ENCODE measurements around the gene SULT1B1. TPM values are rescaled to one million over a fixed set of nuclear protein-coding genes. Genes with fewer than 3 reads are reported as not detected.

Gene SULT1B1
- total and polyA plus RNA-seq, 5 donors from 2014 or later = 3.9 to 12.4 (median 5.1) TPM

DNA sequence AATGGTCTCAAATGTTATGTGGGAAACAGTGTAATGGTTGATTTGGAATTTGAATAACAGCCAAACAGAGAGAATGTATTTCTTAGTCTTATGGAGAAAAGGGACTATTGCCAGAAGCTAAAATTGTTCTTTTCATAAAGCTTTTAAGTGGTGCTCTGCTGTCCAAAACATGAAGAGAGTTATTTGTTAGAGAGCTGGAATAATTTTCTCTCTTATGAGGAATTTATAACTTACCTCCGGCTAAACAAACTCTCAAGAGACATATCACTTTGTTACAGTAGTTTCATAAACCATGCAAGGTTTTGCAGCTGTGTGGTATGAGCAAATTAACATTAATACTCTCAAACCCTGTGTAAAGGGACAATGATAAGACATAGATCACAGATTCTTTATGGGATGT lies 28.6 kb downstream of the SULT1B1 start:
- no peak for ATAC-seq (ENCODE audit: low read depth in 2 of 2)
- peaks cover 0 to 13% (median 3%) of the 10 kb centered on the region in 4 donors for H3K4me1 Mint-ChIP-seq
- H3K27me3 Mint-ChIP-seq = no peaks in the 10 kb centered on the region
- DNase-seq = no peak
- no peak overlapping the region for H3K4me3 Mint-ChIP-seq
- H3K27me3 ChIP-seq (ENCODE audit: control insufficient read depth, insufficient read depth, low read length) = no peaks in the 10 kb centered on the region
- H3K27ac ChIP-seq (ENCODE audit: insufficient read depth, low read length, poor library complexity, severe bottlenecking) = no peak overlapping the region
- peaks cover 0 to 1% (median 0%) of the 10 kb centered on the region in 7 donors for H3K9me3 Mint-ChIP-seq
- H3K4me1 ChIP-seq (ENCODE audit: control insufficient read depth, insufficient read depth, low read length, poor library complexity, severe bottlenecking) = no peaks in the 10 kb centered on the region
- no peak overlapping the region for H3K4me3 ChIP-seq (ENCODE audit: low read depth, low read length)
- no peaks in the 10 kb centered on the region for H3K9me3 ChIP-seq (ENCODE audit: control insufficient read depth in 2 of 2, low read length in 2 of 2)
- peaks cover 4% of the 10 kb centered on the region for H3K36me3 ChIP-seq (ENCODE audit: control insufficient read depth, insufficient read depth, low read length)
- H3K27ac Mint-ChIP-seq = no peak overlapping the region
- peaks cover 18% of the 10 kb centered on the region for H3K36me3 Mint-ChIP-seq

DNA sequence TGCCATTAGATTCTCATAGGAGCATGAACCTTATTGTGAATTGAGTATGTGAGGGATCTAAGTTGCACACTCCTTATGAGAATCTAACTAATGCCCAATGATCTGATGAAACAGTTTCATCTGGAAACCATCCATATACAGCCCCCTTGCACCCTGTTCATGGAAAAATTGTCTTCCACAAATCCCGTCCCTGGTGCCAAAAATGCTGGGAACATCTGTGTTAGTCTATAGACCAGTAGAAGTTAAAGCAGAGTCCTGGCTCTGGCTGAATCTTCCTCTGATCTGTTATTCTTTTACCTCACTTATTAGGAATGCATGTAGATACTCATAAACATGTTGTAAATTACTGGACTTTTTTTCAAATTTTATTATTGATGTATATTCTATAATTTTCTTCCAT lies 29.2 kb downstream of the SULT1B1 start:
- Mint-ChIP-seq H3K4me1 (peaks cover 0 to 11% (median 4%) of the 10 kb centered on the region in 4 donors), H3K9me3 (peaks cover 0 to 1% (median 0%) of the 10 kb centered on the region in 7 donors), H3K36me3 (peaks cover 22% of the 10 kb centered on the region), H3K27me3 (no peaks in the 10 kb centered on the region), H3K27ac (no peak overlapping the region), H3K4me3 (no peak overlapping the region)
- ATAC-seq (ENCODE audit: low read depth in 2 of 2) (no peak), DNase-seq (no peak)
- H3K4me1 ChIP-seq (ENCODE audit: control insufficient read depth, insufficient read depth, low read length, poor library complexity, severe bottlenecking) = no peaks in the 10 kb centered on the region
- no peaks in the 10 kb centered on the region for H3K27me3 ChIP-seq (ENCODE audit: control insufficient read depth, insufficient read depth, low read length)
- no peaks in the 10 kb centered on the region for H3K9me3 ChIP-seq (ENCODE audit: control insufficient read depth in 2 of 2, low read length in 2 of 2)
- peaks cover 4% of the 10 kb centered on the region for H3K36me3 ChIP-seq (ENCODE audit: control insufficient read depth, insufficient read depth, low read length)
- H3K27ac ChIP-seq (ENCODE audit: insufficient read depth, low read length, poor library complexity, severe bottlenecking) = no peak overlapping the region
- no peak overlapping the region for H3K4me3 ChIP-seq (ENCODE audit: low read depth, low read length)

DNA sequence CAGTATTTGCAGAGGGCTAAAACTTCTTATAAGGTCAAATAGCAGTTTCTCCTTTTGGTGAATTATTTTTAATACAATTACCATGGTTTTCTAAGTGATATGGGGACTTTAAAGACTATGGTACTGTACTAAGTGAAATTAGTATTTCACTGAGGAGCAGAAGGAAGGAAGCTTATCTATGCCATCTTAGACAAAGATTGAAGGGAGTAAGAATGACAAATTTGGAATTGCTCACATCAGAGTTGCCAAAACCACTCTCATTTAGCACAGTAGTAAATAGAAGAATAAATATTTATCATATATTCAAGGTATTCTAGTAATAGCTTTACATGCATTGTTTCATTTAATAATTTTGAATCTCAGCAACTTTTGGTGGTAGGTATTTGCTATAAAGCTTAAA lies 30.4 kb downstream of the SULT1B1 start:
- H3K9me3 ChIP-seq (ENCODE audit: control insufficient read depth in 2 of 2, low read length in 2 of 2) = no peaks in the 10 kb centered on the region
- no peaks in the 10 kb centered on the region for H3K4me1 ChIP-seq (ENCODE audit: control insufficient read depth, insufficient read depth, low read length, poor library complexity, severe bottlenecking)
- H3K27me3 ChIP-seq (ENCODE audit: control insufficient read depth, insufficient read depth, low read length) = no peaks in the 10 kb centered on the region
- Mint-ChIP-seq H3K27me3 (no peaks in the 10 kb centered on the region), H3K4me1 (peaks cover 0 to 5% (median 3%) of the 10 kb centered on the region in 4 donors), H3K36me3 (peaks cover 25% of the 10 kb centered on the region), H3K9me3 (peaks cover 0 to 1% (median 0%) of the 10 kb centered on the region in 7 donors), H3K27ac (no peak overlapping the region), H3K4me3 (no peak overlapping the region)
- DNase-seq = no peak
- ATAC-seq (ENCODE audit: low read depth in 2 of 2) = no peak
- H3K4me3 ChIP-seq (ENCODE audit: low read depth, low read length) = no peak overlapping the region
- no peak overlapping the region for H3K27ac ChIP-seq (ENCODE audit: insufficient read depth, low read length, poor library complexity, severe bottlenecking)
- H3K36me3 ChIP-seq (ENCODE audit: control insufficient read depth, insufficient read depth, low read length) = peaks cover 4% of the 10 kb centered on the region

DNA sequence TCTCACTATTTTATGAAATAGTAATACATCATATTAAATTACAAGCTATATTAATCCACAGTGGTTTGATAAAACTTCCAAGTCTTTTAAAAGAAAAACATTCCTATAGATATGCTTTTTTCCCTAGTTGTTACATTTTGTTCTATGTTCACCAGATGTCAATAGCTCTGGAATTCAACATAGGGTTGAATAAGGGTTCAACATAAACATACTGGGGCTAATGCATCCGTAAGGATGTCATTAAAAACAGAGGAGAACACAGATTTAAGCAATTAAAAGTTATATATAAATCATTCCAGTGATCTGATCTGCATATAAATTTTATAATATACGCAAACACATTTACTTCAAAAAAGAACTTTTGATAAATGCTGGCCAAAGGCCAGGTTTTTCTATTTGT lies 32.5 kb downstream of the SULT1B1 start:
- H3K36me3 ChIP-seq (ENCODE audit: control insufficient read depth, insufficient read depth, low read length) = peaks cover 4% of the 10 kb centered on the region
- H3K36me3 Mint-ChIP-seq = peaks cover 29% of the 10 kb centered on the region
- ATAC-seq (ENCODE audit: low read depth in 2 of 2) = no peak
- H3K9me3 ChIP-seq (ENCODE audit: control insufficient read depth in 2 of 2, low read length in 2 of 2) = no peaks in the 10 kb centered on the region
- peaks cover 0 to 5% (median 3%) of the 10 kb centered on the region in 4 donors for H3K4me1 Mint-ChIP-seq
- no peak overlapping the region for H3K4me3 Mint-ChIP-seq
- H3K27me3 Mint-ChIP-seq = no peaks in the 10 kb centered on the region
- DNase-seq = no peak
- no peak overlapping the region for H3K27ac Mint-ChIP-seq
- H3K9me3 Mint-ChIP-seq = peaks cover 0 to 1% (median 0%) of the 10 kb centered on the region in 7 donors
- no peak overlapping the region for H3K27ac ChIP-seq (ENCODE audit: insufficient read depth, low read length, poor library complexity, severe bottlenecking)
- H3K4me1 ChIP-seq (ENCODE audit: control insufficient read depth, insufficient read depth, low read length, poor library complexity, severe bottlenecking) = no peaks in the 10 kb centered on the region
- no peak overlapping the region for H3K4me3 ChIP-seq (ENCODE audit: low read depth, low read length)
- no peaks in the 10 kb centered on the region for H3K27me3 ChIP-seq (ENCODE audit: control insufficient read depth, insufficient read depth, low read length)

DNA sequence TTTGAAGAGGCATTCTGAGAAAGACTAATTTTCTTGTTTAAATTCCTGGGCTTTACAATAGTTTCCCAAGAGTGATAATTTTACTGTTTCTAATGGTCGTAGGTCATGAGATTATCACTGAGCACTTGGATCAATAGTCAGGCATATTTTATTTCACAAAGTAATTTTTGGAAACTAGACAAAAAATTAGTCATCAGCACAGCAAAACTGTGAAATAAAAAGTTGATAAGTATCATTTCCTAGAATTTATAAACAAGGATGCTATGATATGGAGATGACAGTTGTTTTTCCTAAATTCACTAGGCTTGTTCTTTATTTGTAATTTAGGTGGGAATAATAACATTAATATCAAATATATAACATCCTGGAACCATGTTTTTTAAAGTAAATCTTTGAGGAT lies 33.0 kb downstream of the SULT1B1 start:
- Histone ChIP-seq H3K27ac (ENCODE audit: insufficient read depth, low read length, poor library complexity, severe bottlenecking) (no peak overlapping the region), H3K4me1 (ENCODE audit: control insufficient read depth, insufficient read depth, low read length, poor library complexity, severe bottlenecking) (no peaks in the 10 kb centered on the region), H3K36me3 (ENCODE audit: control insufficient read depth, insufficient read depth, low read length) (peaks cover 4% of the 10 kb centered on the region), H3K4me3 (ENCODE audit: low read depth, low read length) (no peak overlapping the region), H3K9me3 (ENCODE audit: control insufficient read depth in 2 of 2, low read length in 2 of 2) (no peaks in the 10 kb centered on the region), H3K27me3 (ENCODE audit: control insufficient read depth, insufficient read depth, low read length) (no peaks in the 10 kb centered on the region)
- Mint-ChIP-seq H3K27me3 (no peaks in the 10 kb centered on the region), H3K27ac (no peak overlapping the region), H3K9me3 (peaks cover 0 to 1% (median 0%) of the 10 kb centered on the region in 7 donors), H3K36me3 (peaks cover 26% of the 10 kb centered on the region), H3K4me1 (peaks cover 0 to 4% (median under 1%) of the 10 kb centered on the region in 4 donors), H3K4me3 (no peak overlapping the region)
- DNase-seq = no peak
- ATAC-seq (ENCODE audit: low read depth in 2 of 2) = no peak

DNA sequence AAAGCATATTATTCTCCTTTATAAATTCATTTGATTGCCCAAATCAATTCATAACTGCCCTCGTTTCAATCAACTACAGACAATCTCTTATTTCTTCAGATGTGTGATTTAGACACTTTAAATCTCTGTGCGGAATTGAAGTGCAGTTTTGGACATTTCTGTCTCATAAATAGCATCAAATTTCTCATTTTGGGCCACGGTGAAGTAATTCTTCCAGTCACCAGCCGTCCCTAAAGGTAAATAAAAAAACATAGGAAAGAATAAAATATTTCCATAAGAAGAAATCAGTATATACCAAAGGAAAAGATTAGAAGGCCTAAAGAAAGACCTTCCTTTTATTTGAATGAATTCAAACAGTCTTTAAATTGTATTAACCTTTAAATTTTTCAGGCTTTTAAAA lies 33.4 kb downstream of the SULT1B1 start:
- Mint-ChIP-seq H3K9me3 (peaks cover 0 to 1% (median 0%) of the 10 kb centered on the region in 7 donors), H3K27ac (no peak overlapping the region), H3K27me3 (no peaks in the 10 kb centered on the region), H3K36me3 (peaks cover 25% of the 10 kb centered on the region), H3K4me1 (peaks cover 0 to 4% (median 0%) of the 10 kb centered on the region in 4 donors), H3K4me3 (no peak overlapping the region)
- Histone ChIP-seq H3K9me3 (ENCODE audit: control insufficient read depth in 2 of 2, low read length in 2 of 2) (no peaks in the 10 kb centered on the region), H3K4me3 (ENCODE audit: low read depth, low read length) (no peak overlapping the region), H3K27me3 (ENCODE audit: control insufficient read depth, insufficient read depth, low read length) (no peaks in the 10 kb centered on the region), H3K4me1 (ENCODE audit: control insufficient read depth, insufficient read depth, low read length, poor library complexity, severe bottlenecking) (no peaks in the 10 kb centered on the region), H3K27ac (ENCODE audit: insufficient read depth, low read length, poor library complexity, severe bottlenecking) (no peak overlapping the region), H3K36me3 (ENCODE audit: control insufficient read depth, insufficient read depth, low read length) (peaks cover 4% of the 10 kb centered on the region)
- no peak for DNase-seq
- no peak for ATAC-seq (ENCODE audit: low read depth in 2 of 2)

DNA sequence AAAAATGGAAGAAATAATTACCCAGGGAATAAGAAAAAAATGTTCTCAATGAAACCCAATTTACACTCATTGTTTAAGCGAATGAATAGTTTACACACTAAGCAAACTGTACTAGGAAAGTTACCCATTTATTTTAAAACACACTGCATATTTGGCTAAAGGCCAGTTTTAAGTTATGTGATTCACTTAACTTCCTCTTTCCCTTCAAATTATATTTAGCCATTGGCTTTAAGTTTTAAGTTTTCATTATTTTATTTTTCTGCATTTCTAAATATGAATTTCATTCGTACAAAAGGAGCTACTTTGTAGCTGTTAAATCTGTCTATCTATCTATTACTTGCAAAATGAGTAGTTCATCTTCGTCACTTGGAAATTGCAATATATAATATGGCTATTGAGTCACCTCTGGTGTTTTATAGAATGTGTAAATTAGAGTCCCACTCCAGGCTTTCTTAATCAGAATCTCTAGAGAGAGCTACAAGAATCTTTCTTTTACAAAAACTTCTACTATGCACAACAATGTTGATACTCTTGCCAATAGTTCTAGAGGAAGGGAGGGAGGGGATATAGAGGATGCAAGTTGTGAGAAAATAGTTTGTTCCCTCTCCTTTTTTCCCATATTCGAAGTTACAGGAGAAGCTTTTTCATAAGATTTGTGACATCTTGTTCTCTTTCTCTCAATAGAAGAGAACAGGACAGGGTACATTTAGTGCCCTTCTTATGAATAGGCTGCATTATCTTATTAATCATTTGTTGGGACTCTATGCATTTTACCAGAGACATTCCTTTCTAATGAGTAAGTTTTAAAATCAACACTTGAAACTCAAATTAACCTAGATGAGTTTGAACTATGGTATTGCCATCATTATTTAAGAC lies 41.8 kb downstream of the SULT1B1 start:
- no peak overlapping the region for H3K27ac ChIP-seq (ENCODE audit: insufficient read depth, low read length, poor library complexity, severe bottlenecking)
- no peaks in the 10 kb centered on the region for H3K9me3 Mint-ChIP-seq
- DNase-seq (no peak), ATAC-seq (ENCODE audit: low read depth in 2 of 2) (no peak)
- no peaks in the 10 kb centered on the region for H3K27me3 Mint-ChIP-seq
- H3K9me3 ChIP-seq (ENCODE audit: control insufficient read depth in 2 of 2, low read length in 2 of 2) = no peaks in the 10 kb centered on the region
- no peaks in the 10 kb centered on the region for H3K36me3 ChIP-seq (ENCODE audit: control insufficient read depth, insufficient read depth, low read length)
- H3K36me3 Mint-ChIP-seq = no peaks in the 10 kb centered on the region
- no peak overlapping the region for H3K4me3 ChIP-seq (ENCODE audit: low read depth, low read length)
- H3K4me1 ChIP-seq (ENCODE audit: control insufficient read depth, insufficient read depth, low read length, poor library complexity, severe bottlenecking) = no peaks in the 10 kb centered on the region
- no peak overlapping the region for H3K4me3 Mint-ChIP-seq
- no peaks in the 10 kb centered on the region for H3K27me3 ChIP-seq (ENCODE audit: control insufficient read depth, insufficient read depth, low read length)
- H3K4me1 Mint-ChIP-seq = peaks cover 0 to 3% (median 2%) of the 10 kb centered on the region in 4 donors
- H3K27ac Mint-ChIP-seq = no peak overlapping the region

DNA sequence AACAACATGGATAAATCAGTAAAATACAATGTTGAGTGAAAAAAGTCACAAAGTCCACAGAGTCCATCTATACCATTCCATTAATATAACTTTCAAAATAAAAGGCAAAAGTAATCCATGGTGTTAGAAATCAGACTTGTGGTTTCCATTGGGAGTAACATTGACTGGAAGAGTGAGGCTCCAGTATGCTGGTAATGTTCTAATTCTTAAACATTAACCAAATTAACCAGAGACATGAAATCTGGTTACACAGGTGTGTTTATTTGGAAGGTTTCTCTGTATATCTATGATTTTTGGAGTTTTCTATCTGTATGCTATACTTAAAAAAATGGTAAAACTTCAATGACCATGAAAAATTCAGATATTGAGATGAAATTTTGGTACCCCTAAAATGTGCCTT lies 42.6 kb downstream of the SULT1B1 start:
- H3K27ac Mint-ChIP-seq = no peak overlapping the region
- Histone ChIP-seq H3K27ac (ENCODE audit: insufficient read depth, low read length, poor library complexity, severe bottlenecking) (no peak overlapping the region), H3K27me3 (ENCODE audit: control insufficient read depth, insufficient read depth, low read length) (no peaks in the 10 kb centered on the region), H3K4me3 (ENCODE audit: low read depth, low read length) (no peak overlapping the region), H3K36me3 (ENCODE audit: control insufficient read depth, insufficient read depth, low read length) (no peaks in the 10 kb centered on the region), H3K4me1 (ENCODE audit: control insufficient read depth, insufficient read depth, low read length, poor library complexity, severe bottlenecking) (no peaks in the 10 kb centered on the region), H3K9me3 (ENCODE audit: control insufficient read depth in 2 of 2, low read length in 2 of 2) (no peaks in the 10 kb centered on the region)
- peaks cover 0 to 3% (median 2%) of the 10 kb centered on the region in 4 donors for H3K4me1 Mint-ChIP-seq
- H3K4me3 Mint-ChIP-seq = no peak overlapping the region
- no peaks in the 10 kb centered on the region for H3K36me3 Mint-ChIP-seq
- no peaks in the 10 kb centered on the region for H3K27me3 Mint-ChIP-seq
- ATAC-seq (ENCODE audit: low read depth in 2 of 2) (no peak), DNase-seq (no peak)
- no peaks in the 10 kb centered on the region for H3K9me3 Mint-ChIP-seq

Measured in CD4-positive, CD25-positive, alpha-beta regulatory T cell (primary cell).